Measurements from ENCODE around the gene FRMD3.

FRMD3 gene
- 1.4 to 1.7 reads per million in 2 donors for total RNA-seq

DNA sequence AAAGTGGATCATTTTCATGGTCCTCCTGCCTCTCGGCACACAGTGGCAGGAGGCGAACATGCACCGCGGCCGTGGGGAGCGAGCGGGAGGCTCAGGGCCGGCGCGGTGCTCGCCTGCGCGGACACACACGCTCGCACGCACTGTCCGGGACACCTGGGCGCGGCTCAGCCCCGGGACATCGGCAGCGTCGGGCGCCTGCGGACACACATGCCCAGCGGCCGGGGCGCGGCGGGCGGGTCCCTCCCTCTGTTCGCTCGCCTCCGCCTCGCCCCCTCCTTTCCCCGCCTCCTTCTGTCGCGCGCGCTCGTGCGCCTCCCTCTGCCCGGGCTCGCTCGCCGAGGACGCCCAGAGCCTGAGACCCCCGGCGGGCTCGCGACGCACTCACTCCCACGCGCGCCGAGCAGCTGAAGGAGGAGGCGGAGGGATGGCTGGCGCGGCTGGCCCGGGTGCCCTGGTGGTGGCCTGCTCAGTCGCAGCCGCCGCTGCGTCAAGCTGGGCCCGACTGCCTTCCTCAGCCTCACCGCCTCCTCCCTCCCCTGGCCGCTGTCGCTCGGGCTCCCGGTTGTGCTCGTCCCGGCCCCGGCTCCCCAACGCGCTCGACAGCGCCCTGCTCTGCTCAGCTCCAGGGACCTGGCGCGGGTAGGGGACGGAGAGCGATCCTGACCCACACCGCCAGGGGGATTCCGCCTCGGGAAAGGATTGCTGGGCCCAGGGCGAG lies at the start of gene FRMD3:
TSS of gene FRMD3 (minus strand) at position 230 of the 718 bp plus-strand sequence. CDS start at position 60, 170 bp downstream.
- DNase-seq, result no peak

DNA sequence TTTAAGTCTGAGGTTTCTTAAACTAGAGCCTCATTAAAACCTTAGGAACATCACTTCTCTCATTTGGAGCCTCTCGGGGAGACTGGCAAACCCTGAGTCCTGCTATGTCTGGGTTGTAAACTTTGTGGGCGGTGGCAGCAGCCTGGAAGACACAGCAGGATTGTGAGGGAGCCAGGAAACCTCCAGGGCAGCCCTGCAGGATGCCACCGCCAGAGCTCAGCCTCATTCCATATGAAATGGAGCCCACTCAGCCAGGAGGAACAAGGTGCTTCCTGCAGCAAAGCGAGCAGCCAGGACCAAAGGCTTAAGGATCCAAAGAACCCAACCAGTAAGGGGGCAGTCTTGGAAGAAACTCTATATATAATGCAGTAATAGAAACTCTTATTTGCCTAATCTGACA lies 46.8 kb upstream of the FRMD3 start:
- no peak for DNase-seq

DNA sequence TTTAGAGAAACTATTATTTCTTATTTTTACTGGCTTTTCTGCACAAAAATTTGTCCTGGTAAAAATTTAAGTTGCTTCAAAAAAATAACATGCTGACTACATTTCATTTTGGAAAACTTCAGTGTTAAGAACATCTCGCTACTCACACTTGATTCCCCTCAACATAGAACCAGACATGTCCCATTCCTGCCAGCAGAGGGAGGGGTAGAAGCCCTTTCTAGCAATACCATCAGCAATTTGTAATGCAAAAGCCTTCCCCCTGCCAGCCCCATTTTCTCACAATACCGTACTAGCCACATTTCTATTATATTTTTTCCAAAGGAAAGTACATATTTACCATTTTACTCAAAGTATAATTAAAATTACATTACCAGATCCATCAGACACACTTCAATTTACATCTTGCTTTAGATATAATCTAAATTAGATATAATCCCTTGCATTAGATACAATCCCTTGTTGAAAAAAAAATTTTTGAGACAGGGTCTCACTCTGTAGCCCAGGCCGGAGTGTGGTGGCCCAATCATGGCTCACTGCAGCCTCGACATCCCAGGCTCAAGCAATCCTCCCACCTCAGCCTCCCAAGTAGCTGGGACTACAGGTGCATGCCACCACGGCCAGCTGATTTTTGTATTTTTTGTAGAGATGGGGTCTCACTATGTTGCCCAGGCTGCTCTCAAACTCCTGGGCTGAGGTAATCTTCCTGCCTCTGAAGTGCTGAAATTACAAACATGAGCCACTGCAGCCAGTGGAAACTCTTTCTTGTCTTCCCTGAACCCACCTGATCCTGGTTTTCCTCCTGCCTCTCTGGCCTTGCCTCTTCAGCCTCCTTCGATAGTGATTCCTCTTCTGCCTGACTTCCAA lies 45.2 kb upstream of the FRMD3 start:
- no peak for DNase-seq

DNA sequence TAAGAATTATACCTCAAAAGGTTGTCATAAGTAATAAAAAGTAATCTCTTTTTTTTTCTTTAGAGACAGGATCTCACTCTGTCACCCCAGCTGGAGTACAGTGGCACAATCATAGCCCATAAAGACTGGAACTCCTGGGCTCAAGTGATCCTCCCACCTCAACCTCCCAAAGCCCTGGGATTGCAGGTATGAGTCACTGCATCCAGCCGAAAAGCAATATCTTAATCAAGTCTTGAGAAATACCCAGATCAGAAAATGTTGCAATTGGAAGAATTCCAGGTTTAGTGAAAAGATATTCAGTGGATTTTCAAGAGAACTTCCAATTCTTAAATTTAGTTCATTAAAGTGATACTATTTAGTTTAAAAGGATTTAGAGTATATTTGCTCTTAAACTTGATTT lies 43.8 kb upstream of the FRMD3 start:
- no peak for DNase-seq

DNA sequence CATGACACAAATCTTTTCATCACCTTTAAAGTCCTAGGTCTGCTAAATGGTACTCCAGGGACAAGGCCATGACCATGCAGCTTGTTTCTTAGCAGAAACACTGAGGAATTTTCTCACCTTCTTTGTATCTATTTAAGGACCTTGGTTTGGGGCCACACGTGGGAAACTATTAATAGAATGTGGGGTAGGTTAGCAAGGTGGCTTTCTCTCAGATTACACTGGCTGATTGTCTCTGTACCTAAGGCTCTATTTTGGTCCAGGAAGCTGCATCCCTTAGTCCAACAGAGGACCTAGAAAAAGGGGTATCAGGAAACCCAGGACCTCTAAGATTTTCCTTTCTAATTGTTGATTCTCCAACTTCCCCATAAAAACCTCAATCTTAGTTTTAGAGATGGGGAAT lies 36.3 kb upstream of the FRMD3 start:
- no peak for DNase-seq

DNA sequence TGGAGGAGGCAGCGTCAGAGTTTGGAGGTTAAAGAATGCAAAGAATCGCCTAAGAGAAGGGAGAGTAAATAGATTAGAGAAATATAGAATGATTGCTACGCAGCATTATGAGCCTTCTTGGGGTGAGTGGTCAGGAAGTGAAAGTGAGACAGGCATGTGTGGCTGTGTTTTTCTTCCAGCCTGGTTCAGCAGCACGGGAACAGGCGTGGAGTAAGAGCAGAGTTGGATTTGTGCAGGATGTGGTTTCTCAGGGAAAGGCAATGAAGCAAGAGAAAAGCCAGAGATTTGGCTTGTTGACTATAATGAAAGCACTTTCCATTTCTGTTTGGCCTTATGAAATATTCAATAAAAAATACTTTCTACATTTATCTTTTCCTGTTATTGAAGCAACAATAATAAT lies 34.3 kb upstream of the FRMD3 start:
- DNase-seq, result no peak

DNA sequence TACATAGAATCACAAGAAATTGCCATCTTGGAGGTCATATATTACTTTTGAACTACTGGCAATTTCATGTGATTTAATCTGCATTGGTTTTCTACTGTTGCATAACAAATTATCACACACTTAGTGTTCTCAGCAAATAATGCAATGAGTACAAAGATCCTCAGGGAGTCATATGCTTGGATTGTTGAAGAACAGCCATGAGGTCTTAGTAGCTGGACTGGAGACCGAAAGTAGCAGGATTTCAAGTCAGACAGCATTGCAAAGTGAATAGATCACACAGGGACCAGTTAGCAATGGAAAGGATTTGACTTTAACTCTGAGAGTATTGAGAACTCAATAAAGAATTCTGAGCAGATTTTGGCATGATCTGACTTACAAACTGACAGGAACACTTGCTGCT lies 32.2 kb upstream of the FRMD3 start:
- DNase-seq, result no peak

DNA sequence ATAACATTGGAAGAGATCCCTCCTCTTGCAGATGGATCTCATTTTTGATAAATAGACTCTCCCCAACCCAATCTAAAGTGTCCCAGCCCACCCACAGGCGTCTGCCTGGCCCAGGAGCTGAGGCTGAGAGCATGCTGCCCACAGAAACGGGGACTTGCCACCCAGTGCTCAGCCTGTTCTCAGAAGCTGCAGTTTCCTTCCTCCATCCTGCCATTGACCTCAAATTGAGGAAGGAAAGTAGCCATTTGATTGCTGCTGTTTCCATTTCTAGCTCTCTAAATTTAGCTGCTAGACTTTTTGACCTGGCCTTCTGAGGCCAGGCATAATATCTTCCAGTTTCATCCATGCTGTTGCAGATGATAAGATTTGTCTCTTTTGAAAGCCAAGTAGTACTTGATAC lies 31.1 kb upstream of the FRMD3 start:
- no peak for DNase-seq

DNA sequence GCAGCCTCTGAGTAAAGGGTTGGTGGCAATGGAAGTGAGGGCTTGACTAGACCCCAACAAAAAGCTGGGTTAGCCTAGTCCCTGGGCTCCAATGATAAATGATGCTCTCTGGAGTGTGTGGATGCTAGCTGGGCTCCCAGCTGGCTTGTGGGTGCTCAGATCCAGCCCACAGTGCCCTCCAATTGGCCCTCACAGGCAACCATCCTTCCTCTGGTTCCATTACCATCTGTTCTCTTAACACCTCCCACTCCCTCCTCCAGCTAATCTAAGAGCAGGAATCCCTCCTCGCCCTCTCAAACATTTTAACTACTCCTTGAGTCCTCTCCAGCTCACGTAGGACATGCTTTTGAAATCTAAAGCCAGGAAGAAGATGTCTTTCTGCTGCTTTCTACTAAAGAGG lies 25.2 kb upstream of the FRMD3 start:
- DNase-seq, result no peak

DNA sequence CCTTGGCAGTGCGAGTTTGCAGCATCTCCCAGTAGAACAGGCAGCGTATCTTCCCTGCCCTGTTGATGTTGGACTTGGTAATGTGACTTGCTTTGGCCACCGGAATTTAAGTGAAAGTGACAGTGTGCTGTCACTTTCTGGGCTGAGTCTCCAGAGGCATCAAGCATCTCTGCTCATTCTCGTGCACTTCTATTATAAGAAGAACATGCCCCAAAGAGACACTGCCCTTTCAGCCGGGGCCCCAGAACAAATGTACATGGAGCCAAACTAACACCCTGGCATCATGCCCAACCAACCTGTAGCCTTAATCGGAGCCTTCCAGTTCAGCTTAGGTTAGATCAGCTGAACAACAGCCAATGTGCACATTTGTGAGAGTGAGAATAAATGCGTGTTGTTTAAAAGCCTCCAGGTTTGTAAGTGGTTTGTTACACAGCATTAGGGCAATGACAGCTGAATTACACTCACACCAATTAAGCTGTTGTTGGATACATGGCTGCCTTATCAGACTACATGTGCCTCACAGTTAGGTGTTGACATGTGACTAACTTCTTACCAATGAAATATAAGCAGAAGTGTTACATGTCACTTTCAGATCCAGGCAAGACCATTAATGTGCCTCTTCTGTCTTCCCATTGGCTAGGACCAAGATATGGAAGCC lies 22.1 kb upstream of the FRMD3 start:
- no peak for DNase-seq

DNA sequence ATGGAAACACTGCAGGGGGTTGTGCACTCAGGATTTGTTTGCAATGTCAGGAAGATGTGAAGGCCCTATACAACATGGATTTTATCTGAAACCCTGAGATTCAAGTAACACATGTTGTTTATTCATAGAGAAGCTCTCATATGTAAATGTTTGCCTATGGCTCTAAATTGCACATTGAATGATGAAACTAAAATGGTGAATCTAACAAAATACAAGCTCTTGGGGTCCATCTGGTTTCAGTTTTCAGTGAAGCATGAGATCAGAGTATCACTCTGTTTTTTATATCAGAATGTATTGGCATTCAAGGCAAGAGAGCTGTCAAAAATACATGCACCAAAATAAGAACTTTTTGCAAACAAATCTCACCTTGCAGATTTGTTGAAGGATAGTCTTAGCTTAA lies 19.6 kb upstream of the FRMD3 start:
- no peak for DNase-seq

DNA sequence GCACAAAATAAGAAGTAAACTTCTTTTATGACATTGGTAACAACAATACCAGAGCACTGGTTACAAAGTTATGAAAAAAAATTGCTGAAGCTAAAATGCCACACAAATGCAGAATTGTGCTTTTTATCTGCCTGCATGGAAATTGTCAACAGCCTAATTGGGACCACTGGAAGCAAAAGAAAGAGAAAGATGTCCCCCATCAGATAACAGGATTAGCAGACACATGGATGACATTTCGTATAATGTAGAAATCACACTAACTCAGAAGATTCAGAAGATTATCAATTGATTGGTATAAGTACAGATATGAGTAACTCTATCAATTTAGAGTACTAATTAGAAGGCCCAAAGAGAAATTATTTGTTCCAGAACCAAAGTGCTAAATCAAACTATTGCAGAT lies 19.1 kb upstream of the FRMD3 start:
- no peak for DNase-seq

DNA sequence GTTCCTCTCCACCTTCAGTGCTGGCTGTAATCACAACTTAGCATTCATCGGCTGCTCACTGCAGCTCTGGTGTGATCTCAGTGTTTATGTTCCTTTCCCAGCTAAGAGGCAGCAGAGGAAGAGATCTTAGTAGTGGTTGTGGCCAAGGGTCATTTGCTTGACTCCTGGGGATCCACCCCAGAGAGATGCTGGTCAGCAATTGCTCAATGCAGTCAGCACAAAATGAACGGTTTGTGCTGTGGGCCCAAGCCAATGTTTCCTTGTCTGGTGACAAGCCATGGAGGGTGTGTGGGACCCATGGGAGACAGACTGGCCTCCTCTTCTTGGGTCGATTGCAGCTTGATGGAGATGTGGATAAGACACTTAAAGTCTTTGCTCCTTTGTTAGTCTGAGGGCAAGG lies 16.1 kb upstream of the FRMD3 start:
- no peak for DNase-seq

DNA sequence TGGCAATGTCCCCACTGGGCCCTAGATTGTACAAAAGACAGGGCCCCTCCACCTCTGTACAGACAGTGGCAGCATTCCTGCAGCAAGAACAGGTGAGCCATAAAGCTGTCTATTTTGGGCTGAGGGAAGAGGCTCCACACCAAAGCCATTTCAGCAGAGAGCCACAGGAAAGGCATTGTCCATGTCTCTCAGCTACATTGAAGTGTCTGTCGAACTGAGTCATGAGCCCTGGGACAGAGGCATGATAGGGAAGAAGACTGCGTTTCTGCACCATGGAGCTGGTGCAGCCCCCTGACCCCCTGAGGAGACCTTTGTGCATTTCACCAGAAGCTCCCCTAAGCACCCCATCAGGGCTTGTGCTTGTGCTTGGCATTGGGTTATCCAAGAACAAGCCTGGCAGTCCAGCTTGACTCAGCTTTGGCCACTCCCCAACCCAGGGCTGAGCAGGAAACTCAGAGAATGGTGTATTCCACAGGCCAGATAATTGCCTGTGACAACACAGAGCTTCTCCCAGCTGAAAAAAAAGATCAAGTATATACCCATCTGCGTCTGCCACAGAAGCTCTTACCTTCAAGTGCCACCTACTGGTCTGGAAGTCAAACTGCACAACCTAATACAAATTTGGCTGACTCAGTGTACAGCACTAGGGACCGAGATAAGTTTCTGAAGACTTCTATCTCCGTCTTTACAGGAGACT lies 5.9 kb upstream of the FRMD3 start:
- DNase-seq, result no peak

DNA sequence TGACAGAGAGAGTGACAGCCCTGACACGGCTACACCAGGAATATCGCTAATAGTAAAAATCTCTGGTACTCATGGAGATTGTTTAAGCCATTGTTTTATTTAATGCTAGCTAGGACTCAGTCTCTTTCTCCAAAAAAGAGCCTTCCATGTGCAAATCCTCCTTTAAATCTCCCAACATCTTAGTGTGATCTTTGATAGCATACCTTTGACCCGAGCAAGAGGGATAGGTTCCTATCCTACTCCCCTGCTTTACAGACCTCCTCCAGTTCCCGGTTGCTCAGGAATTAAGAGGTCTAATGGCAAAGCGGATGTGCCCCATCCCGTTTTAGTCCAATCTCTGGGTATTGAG lies 663 bp upstream of the FRMD3 start:
- no peak for DNase-seq

DNA sequence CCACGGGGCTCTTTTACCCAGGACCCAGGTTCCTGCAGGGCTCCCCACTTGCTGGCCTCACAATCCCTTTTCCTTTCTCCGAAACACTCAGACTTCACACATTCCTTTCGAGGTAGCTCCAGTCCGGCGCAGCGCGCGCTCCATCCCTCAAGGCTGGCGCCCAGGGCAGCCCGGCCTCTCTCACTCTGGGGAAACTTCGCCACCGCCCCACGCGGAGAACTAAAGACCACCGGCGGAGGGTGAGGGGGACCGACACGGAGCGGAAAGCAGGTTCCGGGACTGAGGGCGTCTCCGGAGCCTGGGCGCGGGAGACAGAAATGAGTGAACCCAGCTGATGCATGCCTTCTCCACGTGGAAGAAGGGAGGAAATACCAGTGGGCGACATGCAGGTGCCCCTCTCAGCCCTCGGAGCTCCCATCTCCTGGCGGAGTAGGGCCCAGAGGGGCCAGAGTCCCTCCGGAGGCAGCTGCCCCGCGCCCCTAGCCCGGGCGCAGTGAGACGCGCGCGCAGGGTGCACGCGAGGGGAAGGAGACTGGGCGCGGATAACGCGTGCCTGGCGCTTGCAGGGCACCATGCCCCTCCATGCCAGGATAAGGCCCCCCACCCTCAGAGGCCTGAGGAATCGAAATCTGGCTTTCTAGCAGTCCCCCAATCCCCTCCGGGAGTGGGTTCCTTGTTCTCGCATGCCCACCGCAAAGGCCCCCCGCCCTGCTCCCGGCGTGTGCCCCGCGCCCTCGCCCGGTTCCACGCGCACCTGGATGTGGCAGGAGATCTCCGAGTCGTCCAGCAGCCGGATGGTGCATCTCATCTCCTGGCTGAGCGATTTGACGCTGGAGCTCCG lies 650 bp downstream of the FRMD3 start:
- no peak for DNase-seq

DNA sequence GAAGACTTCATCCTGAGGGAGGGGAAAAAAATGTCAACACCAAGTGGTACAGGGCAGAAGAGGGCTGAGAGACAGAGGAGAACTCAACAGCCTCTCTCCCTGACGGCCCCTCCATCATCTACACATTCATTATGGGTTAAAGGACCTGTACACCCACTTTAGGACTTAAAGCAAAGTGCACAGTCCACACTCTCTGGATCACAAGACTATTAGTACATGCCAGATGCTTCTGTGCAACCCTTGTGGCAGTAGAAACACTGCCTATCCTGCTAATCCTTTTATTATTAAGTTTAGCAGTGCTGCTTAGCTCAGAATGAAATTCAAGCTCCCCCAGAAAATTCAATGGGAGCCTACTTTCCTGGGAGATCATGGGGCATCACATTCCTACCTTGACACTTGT lies 1.9 kb downstream of the FRMD3 start:
- no peak for DNase-seq

DNA sequence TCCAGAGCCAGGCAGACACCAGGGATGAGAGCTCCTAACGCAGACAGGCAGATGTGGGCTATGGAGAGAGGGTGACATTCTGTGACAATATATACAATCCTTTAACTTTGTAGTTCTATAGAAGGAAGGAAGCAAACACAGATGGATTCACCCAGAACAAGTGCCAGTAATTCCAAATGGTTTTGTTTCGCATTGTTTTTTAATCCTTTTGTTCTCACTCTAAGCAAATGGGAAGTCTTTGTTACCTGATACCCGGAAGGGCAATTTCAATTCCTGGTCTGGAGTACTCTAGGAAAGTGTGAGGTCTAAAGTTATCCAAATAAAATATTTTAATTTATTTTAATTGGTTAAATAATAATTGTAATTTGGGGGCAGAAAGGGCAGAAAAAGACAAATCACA lies 2.5 kb downstream of the FRMD3 start:
- no peak for DNase-seq

DNA sequence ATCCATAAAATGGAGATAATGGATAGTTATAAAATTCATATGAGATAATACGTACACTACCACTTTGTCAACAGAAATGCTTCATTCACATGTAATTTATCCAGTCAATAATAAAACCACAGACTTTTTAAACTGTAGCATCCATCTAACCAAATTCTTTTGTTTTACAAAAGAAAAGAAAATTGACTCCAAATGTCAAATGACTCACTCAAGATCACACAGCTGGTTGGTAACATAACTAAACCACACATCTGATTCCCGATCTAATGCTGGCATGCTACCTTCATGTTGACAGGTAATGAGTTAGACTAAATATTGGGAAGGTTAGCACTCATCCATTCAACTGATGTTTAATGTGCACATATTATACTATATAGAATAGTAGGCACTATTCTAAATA lies 4.9 kb downstream of the FRMD3 start:
- no peak for DNase-seq

DNA sequence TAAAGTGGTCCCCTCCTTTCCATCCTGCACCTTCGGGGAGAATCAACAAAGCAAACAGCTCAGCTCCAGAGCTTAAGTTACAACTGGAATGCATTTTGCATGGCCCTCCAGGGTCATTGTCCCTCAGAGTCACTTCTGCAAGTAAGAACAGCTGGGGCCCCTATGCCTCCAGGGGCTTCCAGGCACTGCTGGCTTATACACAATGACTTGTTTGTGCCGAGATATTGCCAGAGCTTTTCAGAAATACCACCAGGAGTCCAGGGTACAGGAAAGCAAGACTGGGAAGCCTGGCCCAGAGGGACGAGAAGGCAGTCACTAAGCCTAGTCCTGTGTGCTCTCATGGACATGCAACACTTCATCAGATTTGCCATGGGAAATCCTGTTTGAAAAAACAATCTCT lies 11.3 kb downstream of the FRMD3 start:
- DNase-seq, result no peak

DNA sequence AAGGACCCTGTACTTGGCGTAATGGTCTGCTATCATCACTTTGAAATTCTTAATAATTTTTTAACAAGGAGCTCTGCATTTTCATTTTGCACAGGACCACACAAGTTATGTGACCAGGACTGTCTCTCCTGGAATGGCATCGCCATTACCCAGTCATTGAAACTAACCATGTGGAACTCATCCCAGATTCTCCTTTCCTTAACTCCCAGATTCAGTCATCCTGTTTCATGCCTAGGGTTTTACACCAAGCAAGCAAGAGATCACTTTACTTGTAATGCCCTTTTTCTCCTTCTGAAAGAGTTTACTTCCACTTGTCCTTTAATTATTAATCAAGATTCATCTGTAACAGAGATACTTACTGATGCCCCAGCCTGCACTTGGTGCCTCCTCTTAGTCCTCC lies 12.0 kb downstream of the FRMD3 start:
- no peak for DNase-seq

DNA sequence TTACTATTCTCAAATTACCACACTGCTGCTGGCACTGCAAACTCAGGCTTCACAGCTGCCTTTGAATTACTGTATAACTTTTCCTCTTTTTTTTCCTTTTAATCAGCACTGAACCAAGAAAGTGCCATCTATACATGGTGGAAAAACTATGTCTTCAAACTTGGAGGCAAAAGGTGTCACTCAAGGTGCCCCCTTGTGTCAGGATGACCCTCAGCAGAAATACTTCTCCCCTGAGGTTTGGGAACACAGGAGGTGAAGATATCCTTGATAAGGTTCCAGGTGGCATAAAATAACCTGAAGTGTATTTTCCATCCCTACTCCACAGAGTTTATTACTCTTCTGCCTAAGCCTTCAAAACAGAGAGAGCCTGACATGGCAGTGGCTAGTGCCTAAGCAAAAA lies 14.5 kb downstream of the FRMD3 start:
- no peak for DNase-seq
